H1 (cell line): ENCODE results near the gene EPB41L5. TPM values are rescaled to one million over a fixed set of nuclear protein-coding genes. Genes with fewer than 3 reads are reported as not detected.

Source experiments
- CTCF ChIA-PET: fragments of 300-600 bp; sonication (Branson Sonifier 250); formaldehyde crosslinking; loops from one replicate; lab custom pipeline; 2021; ENCODE audit not compliant: partially characterized antibody; lab: Charles Lee
- POLR2A ChIA-PET: fragments of 300-600 bp; sonication (Branson Sonifier 250); formaldehyde crosslinking; loops from one replicate; lab custom pipeline; 2021; ENCODE audit warnings: inconsistent platforms; ENCODE audit not compliant: partially characterized antibody; lab: Charles Lee
- DNase-seq, 2 experiments: peaks; one replicate each; pipeline versions ENCODE4 v3.0.0 to v3.0.0-alpha.2; 2010 to 2022; ENCODE audit warnings: low spot score in 2 of 2, low read depth in 1 of 2, mixed read lengths in 1 of 2
- FAIRE-seq: peaks from 2 replicates; lab custom pipeline; 2011; peaks lifted over from hg19 to GRCh38; lab: Jason Lieb, UNC
- H2AFZ ChIP-seq: 2 replicates; pipeline ENCODE4 v1.8.1; 2012; ENCODE audit warnings: low read length, inconsistent platforms
- H2AK5ac ChIP-seq: 2 replicates; pipeline ENCODE4 v1.6.1; 2013; ENCODE audit warnings: low read depth, low read length
- H2BK120ac ChIP-seq: replicated peaks from 2 replicates; pipeline ENCODE3; 2013; ENCODE audit warnings: low read depth, low read length, inconsistent platforms
- H2BK12ac ChIP-seq: 2 replicates; pipeline ENCODE4 v1.6.1; 2013; ENCODE audit warnings: low read depth, low read length
- H2BK15ac ChIP-seq: 2 replicates; pipeline ENCODE4 v1.6.1; 2013; ENCODE audit warnings: low read length
- H2BK20ac ChIP-seq: 2 replicates; pipeline ENCODE4 v1.6.1; 2013; ENCODE audit warnings: low read length
- H2BK5ac ChIP-seq: 2 replicates; pipeline ENCODE4 v1.6.1; 2013; ENCODE audit warnings: low read depth, low read length
- H3K14ac ChIP-seq: 2 replicates; pipeline ENCODE4 v1.6.1; 2013; ENCODE audit warnings: inconsistent platforms; ENCODE audit not compliant: insufficient read length
- H3K18ac ChIP-seq: 2 replicates; pipeline ENCODE4 v1.6.1; 2013; ENCODE audit warnings: low read length; ENCODE audit errors: extremely low read depth
- H3K23ac ChIP-seq: 2 replicates; pipeline ENCODE4 v1.6.1; 2013; ENCODE audit warnings: inconsistent platforms; ENCODE audit not compliant: insufficient read length
- H3K23me2 ChIP-seq: 2 replicates; pipeline ENCODE4 v1.6.1; 2013; ENCODE audit warnings: low read depth, low read length
- H3K27ac ChIP-seq: 2 replicates; pipeline ENCODE4 v1.6.1; 2011; ENCODE audit warnings: low read depth, low read length, inconsistent platforms
- H3K27me3 ChIP-seq, 4 experiments: replicated peaks in 1 of 4; 1 replicate in 1 of 4; 2 replicates in 3 of 4; pipeline versions ENCODE4 v1.6.1 to v1.8.1; 2011 to 2013; ENCODE audit warnings: low read length in 3 of 4, mild to moderate bottlenecking in 3 of 4, inconsistent platforms in 2 of 4, mixed read lengths in 2 of 4, moderate library complexity in 1 of 4; ENCODE audit not compliant: control insufficient read depth in 3 of 4, insufficient read depth in 3 of 4; ENCODE audit errors: extremely low read depth in 1 of 4
- H3K36me3 ChIP-seq, 4 experiments: 2 replicates each; pipeline versions ENCODE4 v1.6.1 to v1.8.1; 2011 to 2013; ENCODE audit warnings: mild to moderate bottlenecking in 4 of 4, low read length in 3 of 4, moderate library complexity in 2 of 4, control low read depth in 1 of 4, inconsistent platforms in 1 of 4; ENCODE audit not compliant: insufficient read depth in 4 of 4, control insufficient read depth in 2 of 4
- H3K4ac ChIP-seq: replicated peaks from 2 replicates; pipeline ENCODE3; 2013; ENCODE audit warnings: low read length, low read depth, mixed read lengths, inconsistent platforms; ENCODE audit not compliant: insufficient read length
- H3K4me1 ChIP-seq, 4 experiments: replicated peaks in 1 of 4; 1 replicate in 1 of 4; 2 replicates in 3 of 4; pipeline versions ENCODE4 v1.6.1 to v1.8.1; 2011 to 2013; ENCODE audit warnings: low read length in 3 of 4, inconsistent platforms in 2 of 4, mixed read lengths in 1 of 4; ENCODE audit not compliant: insufficient read depth in 4 of 4, control insufficient read depth in 3 of 4
- H3K4me2 ChIP-seq, 2 experiments: 2 replicates each; pipeline versions ENCODE4 v1.6.1 to v1.8.1; 2011 to 2013; ENCODE audit warnings: low read depth in 2 of 2, low read length in 2 of 2, control low read depth in 1 of 2, inconsistent platforms in 1 of 2, mild to moderate bottlenecking in 1 of 2; ENCODE audit not compliant: insufficient read depth in 1 of 2
- H3K4me3 ChIP-seq, 4 experiments: fragments of 200-600, 300-600 bp in 1 of 4; sonication (generic), shearing (Covaris generic), sonication (Bioruptor Twin) in 1 of 4; 2 replicates each; pipeline versions ENCODE4 v1.5.1 to v1.8.1; 2011 to 2016; ENCODE audit warnings: low read length in 4 of 4, low read depth in 3 of 4, control low read depth in 2 of 4, inconsistent platforms in 2 of 4, mild to moderate bottlenecking in 2 of 4, mixed read lengths in 1 of 4, moderate library complexity in 1 of 4; ENCODE audit not compliant: insufficient read depth in 2 of 4; ENCODE audit errors: extremely low read depth in 1 of 4
- H3K56ac ChIP-seq: replicated peaks from 2 replicates; pipeline ENCODE3; 2013; ENCODE audit warnings: low read depth, mild to moderate bottlenecking, mixed read lengths, low read length, inconsistent platforms; ENCODE audit not compliant: insufficient read length
- H3K79me1 ChIP-seq: 2 replicates; pipeline ENCODE4 v1.6.1; 2013; ENCODE audit warnings: low read depth, low read length, control low read depth
- H3K79me2 ChIP-seq, 2 experiments: 2 replicates each; pipeline versions ENCODE4 v1.6.1 to v1.8.1; 2012 to 2013; ENCODE audit warnings: low read length in 2 of 2, mild to moderate bottlenecking in 2 of 2, inconsistent platforms in 1 of 2; ENCODE audit not compliant: insufficient read depth in 2 of 2, control insufficient read depth in 1 of 2
- H3K9ac ChIP-seq, 4 experiments: replicated peaks in 1 of 4; 1 replicate in 1 of 4; 2 replicates in 3 of 4; pipeline versions ENCODE4 v1.6.1 to v1.8.1; 2011 to 2013; ENCODE audit warnings: low read depth in 3 of 4, low read length in 3 of 4, control low read depth in 2 of 4, mild to moderate bottlenecking in 2 of 4, moderate library complexity in 2 of 4, inconsistent platforms in 1 of 4; ENCODE audit errors: extremely low read depth in 1 of 4
- H3K9me3 ChIP-seq, 2 experiments: 2 replicates each; pipeline versions ENCODE4 v1.6.1 to v1.8.1; 2012 to 2013; ENCODE audit warnings: mild to moderate bottlenecking in 2 of 2, moderate library complexity in 2 of 2, control low read depth in 1 of 2, inconsistent platforms in 1 of 2, low read depth in 1 of 2, low read length in 1 of 2, mixed read lengths in 1 of 2; ENCODE audit not compliant: insufficient read depth in 2 of 2
- H4K20me1 ChIP-seq, 2 experiments: replicated peaks in 1 of 2; 2 replicates each; pipeline versions ENCODE3 to v1.8.1; 2011 to 2013; ENCODE audit warnings: inconsistent platforms in 2 of 2, low read length in 2 of 2, mild to moderate bottlenecking in 1 of 2; ENCODE audit not compliant: insufficient read depth in 2 of 2, control insufficient read depth in 1 of 2
- H4K5ac ChIP-seq: 2 replicates; pipeline ENCODE4 v1.6.1; 2013; ENCODE audit warnings: low read length, low read depth, mixed read lengths, inconsistent platforms; ENCODE audit not compliant: insufficient read length
- H4K8ac ChIP-seq: 2 replicates; pipeline ENCODE4 v1.8.0; 2013; ENCODE audit warnings: mild to moderate bottlenecking, moderate library complexity, low read length, inconsistent platforms; ENCODE audit not compliant: insufficient read depth; ENCODE audit errors: extremely low read depth
- H4K91ac ChIP-seq: replicated peaks from 2 replicates; pipeline ENCODE3; 2013; ENCODE audit warnings: low read length, mixed read lengths, inconsistent platforms; ENCODE audit not compliant: insufficient read length
- BRCA1 ChIP-seq: IDR thresholded peaks from 2 replicates; pipeline ENCODE4 v1.6.1; 2012; ENCODE audit warnings: low read depth, low read length, improper control_type of control experiment
- CBX5 ChIP-seq: fragments of 300-800, 300-1000 bp; sonication (generic); IDR thresholded peaks from 2 replicates; pipeline ENCODE4 v1.7.1; 2016; ENCODE audit warnings: antibody characterized with exemption, low read length, low read depth
- CHD1 ChIP-seq: IDR thresholded peaks from 2 replicates; pipeline ENCODE4 v1.6.1; 2012; ENCODE audit warnings: low read depth, low read length, improper control_type of control experiment
- E2F6 ChIP-seq: IDR thresholded peaks from 2 replicates; pipeline ENCODE4 v1.6.1; 2012; ENCODE audit warnings: inconsistent platforms
- MAFK ChIP-seq: IDR thresholded peaks from 2 replicates; pipeline ENCODE4 v1.6.1; 2012; ENCODE audit warnings: low read depth, mild to moderate bottlenecking, improper control_type of control experiment, low read length
- RAD21 ChIP-seq, 2 experiments: IDR thresholded peaks in 1 of 2; conservative IDR thresholded peaks in 1 of 2; 2 replicates each; pipeline ENCODE4 v1.6.1; 2011; ENCODE audit warnings: low read depth in 2 of 2, low read length in 2 of 2, improper control_type of control experiment in 1 of 2, inconsistent platforms in 1 of 2, mild to moderate bottlenecking in 1 of 2, moderate library complexity in 1 of 2
- SP4 ChIP-seq: IDR thresholded peaks from 2 replicates; pipeline ENCODE4 v1.6.1; 2012; ENCODE audit warnings: low read length, inconsistent platforms
- WGBS, 2 experiments: shearing (Covaris generic) in 1 of 2; methylation state at CpG; one replicate each; pipeline versions ENCODE4 v1.1.6 to v1.1.7; 2013 to 2015; ENCODE audit warnings: low lambda C conversion rate in 2 of 2, mixed read lengths in 2 of 2, inconsistent platforms in 1 of 2, low coverage in 1 of 2, missing lambda C conversion rate in 1 of 2; ENCODE audit not compliant: insufficient replicate concordance in 2 of 2, insufficient coverage in 1 of 2, insufficient read length in 1 of 2; ENCODE audit errors: extremely low coverage in 1 of 2, missing lambda C conversion rate in 1 of 2; 5-methylcytosine and 5-hydroxymethylcytosine counted together
- polyA plus RNA-seq, 7 experiments: library from polyadenylated mRNA; depleted of rRNA in 3 of 7; stranded (reverse) in 5 of 7; unstranded in 2 of 7; fragments of >200 nt in 5 of 7; fragments of 200-250 nt in 2 of 7; gene quantifications; 1 replicate in 5 of 7; 2 replicates in 1 of 7; 4 replicates in 1 of 7; pipeline versions ENCODE4 v1.2.1 to v1.2.3, GENCODE V29; 2011 to 2013; ENCODE audit warnings: missing spikeins in 2 of 7, mixed read lengths in 2 of 7
- total RNA-seq: library from RNA; stranded (reverse); fragmentation: NEBNext Ultra II Directional; extraction: Animal tissue kit (Norgen Biotek cat#: 25700); gene quantifications from 2 replicates; pipeline ENCODE4 v1.2.1, GENCODE V29; 2021
- TF ChIP-seq, protein P1 (sequence below): IDR thresholded peaks from 2 replicates; pipeline ENCODE4 v1.6.1; 2012; ENCODE audit warnings: low read length, inconsistent platforms

EPB41L5 gene
- total and polyA plus RNA-seq, 2 of the 8 experiments (the other 6 are each of a cell fraction or from before 2014, with no cell fraction given), result 13.5 to 32.3 TPM

DNA sequence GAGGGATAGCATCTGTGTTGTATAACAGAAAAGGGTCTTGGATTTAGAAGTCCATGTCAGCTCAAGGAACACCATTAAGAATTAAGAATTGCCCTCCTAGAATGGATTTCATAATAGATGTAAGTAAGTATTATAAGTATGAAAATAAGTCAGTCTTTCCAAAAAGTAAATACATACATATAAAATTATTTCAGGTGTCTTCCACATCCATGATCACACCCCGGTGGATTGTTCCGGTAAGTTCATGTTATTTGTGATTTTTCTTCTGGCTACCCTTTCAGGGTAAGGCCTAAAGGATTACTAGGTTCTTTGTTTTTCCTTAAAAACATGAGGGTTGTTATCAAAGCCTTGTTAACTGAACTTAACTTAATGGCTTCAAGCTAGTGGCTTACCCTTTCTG lies 154.4 kb downstream of the EPB41L5 start:
- H3K79me2 ChIP-seq, result no peaks in the 10 kb centered on the region
- no peak overlapping the region for H3K9ac ChIP-seq
- H3K36me3 ChIP-seq, result peaks cover 0 to 10% (median 2%) of the 10 kb centered on the region in 4 experiments; a peak in 1 of 8 replicates
- POLR2A ChIA-PET, result no interaction called here
- 91% methylated on average over 2 of the region's 2 CpGs; no CpG with 5 or more reads in 1 of the 2 experiments for WGBS, 2 experiments
- H4K91ac ChIP-seq, result no peak overlapping the region
- FAIRE-seq (no peak), DNase-seq (no peak)
- H2BK5ac ChIP-seq, result no peak overlapping the region
- no peaks in the 10 kb centered on the region for H3K27me3 ChIP-seq
- H3K23me2 ChIP-seq, result no peaks in the 10 kb centered on the region
- H3K27ac ChIP-seq, result no peak overlapping the region
- H3K23ac ChIP-seq, result no peak overlapping the region
- CTCF ChIA-PET, result no interaction called here
- no peak overlapping the region for H2AFZ ChIP-seq
- no peak overlapping the region for H3K4me3 ChIP-seq
- H3K9me3 ChIP-seq, result no peaks in the 10 kb centered on the region
- H2BK20ac ChIP-seq, result no peak overlapping the region
- H2AK5ac ChIP-seq, result no peak overlapping the region
- TF ChIP-seq CHD1 (no peak), MAFK (no peak), E2F6 (no peak), CBX5 (no peak), SP4 (no peak), RAD21 (IDR thresholded peaks at IDR 0.05 in 1 of 2, conservative IDR thresholded peaks at IDR 0.05 in 1 of 2; ENCODE audit: low read depth in 2 of 2, low read length in 2 of 2) (no peak), BRCA1 (no peak)
- TF ChIP-seq, protein P1, sequence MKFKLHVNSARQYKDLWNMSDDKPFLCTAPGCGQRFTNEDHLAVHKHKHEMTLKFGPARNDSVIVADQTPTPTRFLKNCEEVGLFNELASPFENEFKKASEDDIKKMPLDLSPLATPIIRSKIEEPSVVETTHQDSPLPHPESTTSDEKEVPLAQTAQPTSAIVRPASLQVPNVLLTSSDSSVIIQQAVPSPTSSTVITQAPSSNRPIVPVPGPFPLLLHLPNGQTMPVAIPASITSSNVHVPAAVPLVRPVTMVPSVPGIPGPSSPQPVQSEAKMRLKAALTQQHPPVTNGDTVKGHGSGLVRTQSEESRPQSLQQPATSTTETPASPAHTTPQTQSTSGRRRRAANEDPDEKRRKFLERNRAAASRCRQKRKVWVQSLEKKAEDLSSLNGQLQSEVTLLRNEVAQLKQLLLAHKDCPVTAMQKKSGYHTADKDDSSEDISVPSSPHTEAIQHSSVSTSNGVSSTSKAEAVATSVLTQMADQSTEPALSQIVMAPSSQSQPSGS, result no peak
- no peak overlapping the region for H3K18ac ChIP-seq
- no peaks in the 10 kb centered on the region for H3K4me1 ChIP-seq
- no peaks in the 10 kb centered on the region for H3K79me1 ChIP-seq
- H2BK15ac ChIP-seq, result no peak overlapping the region
- no peak overlapping the region for H4K8ac ChIP-seq
- no peak overlapping the region for H3K56ac ChIP-seq
- no peak overlapping the region for H3K4ac ChIP-seq
- H3K14ac ChIP-seq, result no peak overlapping the region
- no peak overlapping the region for H2BK120ac ChIP-seq
- no peak overlapping the region for H4K5ac ChIP-seq
- no peak overlapping the region for H2BK12ac ChIP-seq
- no peak overlapping the region for H3K4me2 ChIP-seq
- no peaks in the 10 kb centered on the region for H4K20me1 ChIP-seq
